Measurements from ENCODE around the gene ADH1B.

DNA sequence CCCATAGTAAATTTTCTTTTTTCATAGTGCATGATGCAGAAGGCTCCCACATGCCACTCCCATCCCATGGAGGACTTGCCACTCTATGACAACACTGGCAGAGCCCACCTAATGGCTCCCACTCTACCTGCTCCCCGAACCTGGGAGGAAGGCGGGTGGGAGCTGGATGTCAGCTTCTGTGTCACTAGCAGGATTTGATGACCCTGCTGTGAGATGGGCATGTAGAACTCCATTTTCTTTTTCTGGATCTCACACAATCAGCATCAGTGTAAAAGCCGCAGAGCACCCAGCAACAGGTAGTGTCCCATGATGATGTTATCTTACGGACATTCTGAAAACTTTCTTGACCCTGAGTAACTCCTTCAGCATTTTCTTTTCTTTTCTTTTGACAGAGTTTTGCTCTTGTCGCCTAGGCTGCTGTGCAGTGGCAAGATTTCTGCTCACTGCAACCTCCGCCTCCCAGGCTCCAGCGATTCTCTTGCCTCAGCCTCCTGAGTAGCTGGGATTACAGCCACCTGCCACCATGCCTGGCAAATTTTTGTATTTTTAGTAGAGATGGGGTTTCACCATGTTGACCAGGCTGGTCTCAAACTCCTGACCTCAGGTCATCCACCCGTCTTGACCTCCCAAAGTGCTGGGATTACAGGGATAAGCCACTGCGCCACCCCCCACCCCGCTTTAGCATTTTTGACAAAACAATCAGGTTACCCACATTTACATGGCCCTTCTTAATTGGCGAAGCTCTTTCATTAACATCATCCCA is 15.4 kb downstream of the ADH1B start:
- TF ChIP-seq CTCF (IDR thresholded peaks at IDR 0.05) (no peak), POLR2AphosphoS5 (IDR thresholded peaks at IDR 0.05; ENCODE audit: insufficient read depth in 1 of 2, low read depth in 1 of 2) (no peak), POLR2A (IDR thresholded peaks at IDR 0.05) (no peak)
